D721Med (cell line): ENCODE results near the gene COA7.

Source experiments
- DNase-seq: peaks from one replicate; pipeline ENCODE4 v3.0.0; 2011; ENCODE audit warnings: low spot score; ENCODE audit not compliant: insufficient read length
- FAIRE-seq: peaks from 2 replicates; lab custom pipeline; 2011; peaks lifted over from hg19 to GRCh38; lab: Jason Lieb, UNC
- CTCF ChIP-seq: IDR thresholded peaks from 2 replicates; pipeline ENCODE4 v1.5.1; 2012; ENCODE audit warnings: mild to moderate bottlenecking, control low read depth; ENCODE audit not compliant: insufficient read depth; ENCODE audit errors: missing control alignments

The COA7 gene

DNA sequence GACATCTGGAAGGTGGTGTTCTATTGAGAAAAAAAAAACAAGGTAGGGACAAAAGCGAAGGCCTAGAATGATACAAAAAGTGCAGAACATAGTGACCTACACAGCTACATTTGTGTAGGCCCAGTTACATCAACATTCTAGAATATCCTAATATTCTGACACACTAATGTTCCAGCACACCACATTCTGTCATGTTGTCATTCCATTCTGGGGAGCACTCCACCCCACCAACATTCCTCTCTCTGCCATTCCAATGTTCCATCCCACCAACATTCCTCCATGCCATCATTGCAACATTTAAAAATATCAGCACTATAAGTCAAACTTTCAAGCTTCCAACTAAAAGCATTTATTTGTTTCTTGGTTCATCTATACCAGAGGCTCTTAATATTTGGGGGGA lies 28.5 kb downstream of the COA7 start:
- TF ChIP-seq CTCF = no peak
- DNase-seq (no peak), FAIRE-seq (no peak)

DNA sequence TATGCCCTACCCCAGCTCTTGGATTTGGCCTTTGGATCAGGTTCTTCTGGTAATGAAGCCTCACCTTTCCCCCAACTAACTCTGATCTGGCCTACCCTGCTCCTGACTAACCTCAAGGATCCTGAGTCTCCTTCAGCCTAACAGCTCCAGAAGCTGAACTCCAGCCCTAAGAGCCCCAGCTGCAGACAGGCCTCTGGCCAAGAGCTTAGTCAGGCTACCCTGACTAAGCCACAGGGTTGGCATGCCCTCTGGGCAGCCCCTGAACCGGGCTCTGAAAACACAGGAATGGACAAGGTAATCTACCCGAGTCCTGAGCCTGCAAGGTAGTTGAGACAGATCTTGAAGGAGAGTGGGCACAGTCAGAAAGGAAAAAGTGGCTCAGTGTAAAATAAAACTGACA lies 29.4 kb downstream of the COA7 start:
- no peak for TF ChIP-seq CTCF
- FAIRE-seq (no peak), DNase-seq (no peak)

DNA sequence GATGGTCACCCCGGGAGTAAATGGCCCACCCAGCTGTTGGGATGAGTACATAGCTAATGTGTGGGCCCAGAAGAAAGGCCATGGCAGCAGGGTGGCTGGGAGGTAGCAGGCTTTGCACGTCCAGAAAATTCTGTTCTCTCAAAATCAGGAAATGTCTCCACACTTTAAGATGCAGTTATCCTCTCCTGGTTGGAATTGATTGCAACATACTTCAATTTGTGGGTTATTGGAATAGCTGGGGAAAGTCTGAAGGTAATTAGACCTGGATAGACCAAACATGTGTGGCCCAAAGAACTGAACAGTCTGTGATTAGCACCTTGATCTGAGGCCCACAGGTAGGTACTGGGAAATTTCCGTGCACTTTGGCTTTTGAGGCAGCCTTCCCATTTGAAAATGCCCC lies 30.2 kb downstream of the COA7 start:
- DNase-seq = no peak
- no peak for TF ChIP-seq CTCF
- FAIRE-seq = no peak

GRCh38 chr1:52667290-52667689 lies 30.9 kb downstream of the COA7 start:
- no peak for FAIRE-seq
- no peak for DNase-seq
- TF ChIP-seq CTCF = no peak

GRCh38 chr1:52665006-52665941 lies 32.9 kb downstream of the COA7 start:
- DNase-seq (no peak), FAIRE-seq (no peak)
- TF ChIP-seq CTCF = no peak

DNA sequence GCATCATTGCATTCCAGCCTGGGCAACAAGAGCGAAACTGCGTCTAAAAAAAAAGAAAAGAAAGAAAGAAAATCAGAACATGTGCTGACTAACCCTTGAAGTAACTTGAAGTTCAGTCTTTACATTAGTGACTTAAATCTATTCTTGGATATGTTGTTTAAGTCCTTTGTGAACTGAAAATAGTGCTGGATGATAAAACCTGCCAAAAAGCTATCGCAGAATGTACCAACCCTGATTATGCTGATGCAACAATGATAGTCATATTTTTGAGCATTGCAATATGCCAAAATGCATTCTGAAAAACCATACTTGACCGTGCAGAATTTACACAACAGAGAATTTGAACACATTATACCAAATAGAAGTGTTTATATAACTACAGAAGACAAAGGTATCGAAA lies 34.4 kb downstream of the COA7 start:
- FAIRE-seq (no peak), DNase-seq (no peak)
- no peak for TF ChIP-seq CTCF
